Measurements from ENCODE around the gene PRKN. TPM values are rescaled to one million over a fixed set of nuclear protein-coding genes. Genes with fewer than 3 reads are reported as not detected.

PRKN gene
- total RNA-seq, 1 experiment from 2014 or later = 1.2 TPM

GRCh38 chr6:161376367-161376766 lies 1351.2 kb downstream of the PRKN start:
- no peak for DNase-seq (ENCODE audit: low spot score)
- Histone ChIP-seq H3K4me1 (ENCODE audit: insufficient read depth, low read length, poor library complexity, severe bottlenecking) (peaks cover 7% of the 10 kb centered on the region), H3K27ac (ENCODE audit: low read depth, low read length, poor library complexity, severe bottlenecking) (no peak overlapping the region), H3K9me3 (ENCODE audit: low read depth, low read length, poor library complexity, severe bottlenecking) (no peaks in the 10 kb centered on the region), H3K36me3 (ENCODE audit: insufficient read depth, low read length, poor library complexity, severe bottlenecking) (no peaks in the 10 kb centered on the region), H3K4me3 (ENCODE audit: low read depth, low read length, poor library complexity, severe bottlenecking) (no peak overlapping the region), H3K27me3 (replicated peaks; ENCODE audit: insufficient read depth, low read depth, low read length, poor library complexity) (no peaks in the 10 kb centered on the region)
- TF ChIP-seq CTCF (conservative IDR thresholded peaks at IDR 0.05; ENCODE audit: low read depth, low read length) = no peak
- TF ChIP-seq EZH2 (IDR thresholded peaks at IDR 0.05; ENCODE audit: borderline replicate concordance, low read depth, low read length, poor library complexity, severe bottlenecking) = no peak
- POLR2A ChIA-PET (ENCODE audit: low non-redundant PET) = no interaction called here
- CTCF ChIA-PET = no interaction called here
- intact Hi-C loops (cut with micrococcal nuclease; ENCODE audit: unreplicated experiment) = loop anchor here (10.0 kb wide), 1 partner anchor 852 kb away; no protein-coding TSS in a partner anchor
- no TSS peak for BruUV-seq (replicated peaks)

- Histone ChIP-seq H3K4me3 (ENCODE audit: low read depth, low read length, poor library complexity, severe bottlenecking) (no peak overlapping the region), H3K9me3 (ENCODE audit: low read depth, low read length, poor library complexity, severe bottlenecking) (no peaks in the 10 kb centered on the region), H3K27ac (ENCODE audit: low read depth, low read length, poor library complexity, severe bottlenecking) (no peak overlapping the region), H3K27me3 (replicated peaks; ENCODE audit: insufficient read depth, low read depth, low read length, poor library complexity) (no peaks in the 10 kb centered on the region), H3K4me1 (ENCODE audit: insufficient read depth, low read length, poor library complexity, severe bottlenecking) (peaks cover 7% of the 10 kb centered on the region), H3K36me3 (ENCODE audit: insufficient read depth, low read length, poor library complexity, severe bottlenecking) (no peaks in the 10 kb centered on the region)
- ChIA-PET POLR2A (ENCODE audit: low non-redundant PET) (interaction anchor here (0.6 kb wide), 1 partner anchor 327 kb away, joined by 3 read pairs; no protein-coding TSS in a partner anchor), CTCF (interaction anchor here (0.6 kb wide), 1 partner anchor 446 kb away, joined by 5 read pairs; no protein-coding TSS in a partner anchor)
- no TSS peak for BruUV-seq (replicated peaks)
- intact Hi-C loops (cut with micrococcal nuclease; ENCODE audit: unreplicated experiment) = loop anchor here (1.0 to 10.0 kb wide), 6 partner anchors 223 to 850 kb away; partner anchors contain the start of gene MAP3K4
- DNase-seq (ENCODE audit: low spot score) = peak; percentile 57
- TF ChIP-seq CTCF (conservative IDR thresholded peaks at IDR 0.05; ENCODE audit: low read depth, low read length) (peak; percentile 35; the same call in 1 of the 2 replicates), EZH2 (IDR thresholded peaks at IDR 0.05; ENCODE audit: borderline replicate concordance, low read depth, low read length, poor library complexity, severe bottlenecking) (no peak)
These were observed 1352.3 kb downstream of the PRKN start for GRCh38 chr6:161374971-161375873.

- no TSS peak for BruUV-seq (replicated peaks)
- H3K4me3 ChIP-seq (ENCODE audit: low read depth, low read length, poor library complexity, severe bottlenecking) = no peak overlapping the region
- no peak overlapping the region for H3K27ac ChIP-seq (ENCODE audit: low read depth, low read length, poor library complexity, severe bottlenecking)
- no peaks in the 10 kb centered on the region for H3K9me3 ChIP-seq (ENCODE audit: low read depth, low read length, poor library complexity, severe bottlenecking)
- POLR2A ChIA-PET (ENCODE audit: low non-redundant PET) = no interaction called here
- peak; percentile 81 for DNase-seq (ENCODE audit: low spot score)
- no peaks in the 10 kb centered on the region for H3K36me3 ChIP-seq (ENCODE audit: insufficient read depth, low read length, poor library complexity, severe bottlenecking)
- intact Hi-C loops (cut with micrococcal nuclease; ENCODE audit: unreplicated experiment) = loop anchor here (1.0 to 10.0 kb wide), 6 partner anchors 222 to 849 kb away; partner anchors contain the start of gene MAP3K4
- H3K27me3 ChIP-seq (replicated peaks; ENCODE audit: insufficient read depth, low read depth, low read length, poor library complexity) = no peaks in the 10 kb centered on the region
- TF ChIP-seq CTCF (conservative IDR thresholded peaks at IDR 0.05; ENCODE audit: low read depth, low read length) = peak; percentile 96
- TF ChIP-seq EZH2 (IDR thresholded peaks at IDR 0.05; ENCODE audit: borderline replicate concordance, low read depth, low read length, poor library complexity, severe bottlenecking) = no peak
- H3K4me1 ChIP-seq (ENCODE audit: insufficient read depth, low read length, poor library complexity, severe bottlenecking) = peaks cover 7% of the 10 kb centered on the region
- CTCF ChIA-PET = interaction anchor here (1.1 to 1.5 kb wide), 3 partner anchors 223 to 443 kb away, joined by 3 to 17 read pairs (median 6); no protein-coding TSS in a partner anchor
These were observed 1353.6 kb downstream of the PRKN start for GRCh38 chr6:161373905-161374451.

Data from A673 (cell line).